HL-60 (cell line): Measurements from ENCODE around the gene OR1S1.

ENCODE experiments used
- DNase-seq, 2 experiments: peaks; one replicate each; pipeline ENCODE4 v3.0.0-alpha.2; 2010 to 2020; ENCODE audit warnings: low read depth in 1 of 2, low spot score in 1 of 2
- H3K27ac ChIP-seq: fragments of 250-450 bp; sonication (Bioruptor Pico); replicated peaks from 2 replicates; pipeline ENCODE4 v1.5.1; 2020; ENCODE audit warnings: mild to moderate bottlenecking, moderate library complexity
- H3K27me3 ChIP-seq: fragments of 250-450 bp; sonication (Bioruptor Pico); 2 replicates; pipeline ENCODE4 v1.5.1; 2021; ENCODE audit warnings: mild to moderate bottlenecking, moderate library complexity; ENCODE audit not compliant: insufficient read depth, poor library complexity, severe bottlenecking
- H3K4me3 ChIP-seq: replicated peaks from 2 replicates; pipeline ENCODE4 v1.5.1; 2011; ENCODE audit warnings: mild to moderate bottlenecking, control low read depth, low read length; ENCODE audit not compliant: insufficient read depth
- GABPA ChIP-seq: IDR thresholded peaks from 2 replicates; pipeline ENCODE4 v1.6.1; 2012; ENCODE audit warnings: low read depth
- POLR2AphosphoS5 ChIP-seq: IDR thresholded peaks from 2 replicates; pipeline ENCODE4 v1.6.1; 2012; ENCODE audit warnings: low read depth
- REST ChIP-seq: IDR thresholded peaks from 2 replicates; pipeline ENCODE4 v1.6.1; 2012; ENCODE audit warnings: low read depth; ENCODE audit not compliant: insufficient replicate concordance
- SPI1 ChIP-seq: IDR thresholded peaks from 2 replicates; pipeline ENCODE4 v1.6.1; 2012; ENCODE audit warnings: low read depth, mild to moderate bottlenecking, borderline replicate concordance
- TF ChIP-seq, protein P1 (sequence below): IDR thresholded peaks from one replicate; pipeline ENCODE4 v1.5.1; 2011; ENCODE audit warnings: low read length, control low read depth, inconsistent platforms; ENCODE audit not compliant: insufficient read depth

Gene OR1S1

GRCh38 chr11:58177409-58178054 is 35.0 kb upstream of the OR1S1 start:
- no peak overlapping the region for H3K27ac ChIP-seq
- DNase-seq, result no peak
- H3K27me3 ChIP-seq, result no peaks in the 10 kb centered on the region
- H3K4me3 ChIP-seq, result no peak overlapping the region
- TF ChIP-seq REST, result no peak
- TF ChIP-seq, protein P1, sequence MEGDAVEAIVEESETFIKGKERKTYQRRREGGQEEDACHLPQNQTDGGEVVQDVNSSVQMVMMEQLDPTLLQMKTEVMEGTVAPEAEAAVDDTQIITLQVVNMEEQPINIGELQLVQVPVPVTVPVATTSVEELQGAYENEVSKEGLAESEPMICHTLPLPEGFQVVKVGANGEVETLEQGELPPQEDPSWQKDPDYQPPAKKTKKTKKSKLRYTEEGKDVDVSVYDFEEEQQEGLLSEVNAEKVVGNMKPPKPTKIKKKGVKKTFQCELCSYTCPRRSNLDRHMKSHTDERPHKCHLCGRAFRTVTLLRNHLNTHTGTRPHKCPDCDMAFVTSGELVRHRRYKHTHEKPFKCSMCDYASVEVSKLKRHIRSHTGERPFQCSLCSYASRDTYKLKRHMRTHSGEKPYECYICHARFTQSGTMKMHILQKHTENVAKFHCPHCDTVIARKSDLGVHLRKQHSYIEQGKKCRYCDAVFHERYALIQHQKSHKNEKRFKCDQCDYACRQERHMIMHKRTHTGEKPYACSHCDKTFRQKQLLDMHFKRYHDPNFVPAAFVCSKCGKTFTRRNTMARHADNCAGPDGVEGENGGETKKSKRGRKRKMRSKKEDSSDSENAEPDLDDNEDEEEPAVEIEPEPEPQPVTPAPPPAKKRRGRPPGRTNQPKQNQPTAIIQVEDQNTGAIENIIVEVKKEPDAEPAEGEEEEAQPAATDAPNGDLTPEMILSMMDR, result no peak
- no peak for TF ChIP-seq GABPA
- no peak for TF ChIP-seq POLR2AphosphoS5

- no peaks in the 10 kb centered on the region for H3K27me3 ChIP-seq
- no peak for DNase-seq
Measured at GRCh38 chr11:58178444-58178843, 34.1 kb upstream of the OR1S1 start.

DNA sequence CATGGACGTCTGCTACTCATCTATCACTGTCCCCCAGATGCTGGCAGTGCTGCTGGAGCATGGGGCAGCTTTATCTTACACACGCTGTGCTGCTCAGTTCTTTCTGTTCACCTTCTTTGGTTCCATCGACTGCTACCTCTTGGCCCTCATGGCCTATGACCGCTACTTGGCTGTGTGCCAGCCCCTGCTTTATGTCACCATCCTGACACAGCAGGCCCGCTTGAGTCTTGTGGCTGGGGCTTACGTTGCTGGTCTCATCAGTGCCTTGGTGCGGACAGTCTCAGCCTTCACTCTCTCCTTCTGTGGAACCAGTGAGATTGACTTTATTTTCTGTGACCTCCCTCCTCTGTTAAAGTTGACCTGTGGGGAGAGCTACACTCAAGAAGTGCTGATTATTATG is 32.9 kb upstream of the OR1S1 start:
- no peak overlapping the region for H3K27ac ChIP-seq
- no peak for DNase-seq
- H3K4me3 ChIP-seq, result no peak overlapping the region
- no peaks in the 10 kb centered on the region for H3K27me3 ChIP-seq
- TF ChIP-seq SPI1 (no peak), POLR2AphosphoS5 (no peak), GABPA (no peak), REST (no peak)
- TF ChIP-seq, protein P1, result no peak

More at GRCh38 chr11:58178444-58178843, 34.1 kb upstream of the OR1S1 start:
- TF ChIP-seq SPI1 (no peak), REST (no peak), GABPA (no peak), POLR2AphosphoS5 (no peak)
- TF ChIP-seq, protein P1, result no peak
- Histone ChIP-seq H3K4me3 (no peak overlapping the region), H3K27ac (no peak overlapping the region)
